ENCODE results near the gene CCDC106.

The CCDC106 gene

GRCh38 chr19:55681131-55682092, 33.4 kb downstream of the CCDC106 start:
- DNase-seq: no peak

DNA sequence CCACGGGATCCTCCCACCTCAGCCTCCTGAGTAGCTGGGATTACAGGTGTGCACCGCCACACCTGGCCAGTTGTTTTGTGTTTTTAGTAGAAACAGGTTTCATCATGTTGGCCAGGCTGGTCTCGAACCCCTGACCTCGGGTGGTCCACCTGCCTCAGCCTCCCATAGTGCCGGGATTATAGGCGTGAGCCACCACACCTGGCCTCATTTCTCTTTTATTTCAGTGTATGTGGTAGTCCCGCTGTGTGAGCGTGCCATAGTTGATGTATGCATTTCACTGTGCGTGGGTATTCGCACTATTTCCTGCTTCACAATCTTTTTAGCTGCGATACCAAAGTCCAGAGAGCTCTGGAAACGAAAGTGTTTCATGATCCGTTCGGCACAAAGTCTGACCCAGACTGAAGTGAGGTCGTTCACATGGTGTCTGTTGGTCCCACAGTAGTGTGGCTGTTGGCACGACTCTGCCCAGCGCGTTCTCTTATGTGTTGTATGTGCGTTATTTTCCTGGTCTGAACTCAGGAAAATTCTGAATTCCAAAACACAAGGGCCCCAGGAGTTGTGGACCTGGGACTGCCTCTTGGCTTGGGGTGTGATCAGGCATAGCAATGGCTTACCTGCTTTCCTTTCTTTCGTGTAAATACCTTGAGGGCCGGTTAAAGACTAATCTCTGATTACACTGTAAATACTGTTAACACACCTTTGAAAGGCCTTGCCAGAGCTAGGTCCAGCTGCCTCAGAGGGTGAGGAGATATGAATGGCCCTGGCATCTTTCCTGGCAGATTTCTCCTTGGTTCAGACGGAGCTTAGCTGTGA, 35.6 kb downstream of the CCDC106 start:
- DNase-seq: no peak

GRCh38 chr19:55684946-55685681, 37.1 kb downstream of the CCDC106 start:
- DNase-seq: no peak

DNA sequence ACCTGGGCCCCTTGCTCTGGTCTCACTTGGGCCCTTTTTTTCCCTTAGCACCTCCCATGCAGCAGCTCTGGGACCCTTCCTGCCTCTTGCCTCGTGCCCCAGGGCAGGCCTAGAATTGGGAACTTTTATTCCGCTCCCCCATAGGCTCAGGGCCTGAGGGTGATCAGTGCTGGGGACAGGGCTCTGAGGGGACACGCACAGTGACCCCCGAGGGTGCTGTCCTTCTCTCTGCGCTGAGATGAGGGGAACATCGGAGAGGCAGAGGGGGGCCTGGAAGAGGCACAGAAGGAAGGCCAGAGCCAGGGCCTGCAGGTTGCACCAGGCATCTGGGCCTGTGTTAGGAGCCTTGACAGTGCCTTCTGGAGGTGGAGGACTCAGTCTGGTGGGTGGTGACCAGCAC, 37.8 kb downstream of the CCDC106 start:
- DNase-seq: no peak

GRCh38 chr19:55686311-55687050, 38.5 kb downstream of the CCDC106 start:
- DNase-seq: no peak

- DNase-seq: no peak
These were observed 39.5 kb downstream of the CCDC106 start for GRCh38 chr19:55687281-55688201.

GRCh38 chr19:55688422-55689218, 40.6 kb downstream of the CCDC106 start:
- DNase-seq: peak in 2 of 56 donors; percentile 5 to 20

DNA sequence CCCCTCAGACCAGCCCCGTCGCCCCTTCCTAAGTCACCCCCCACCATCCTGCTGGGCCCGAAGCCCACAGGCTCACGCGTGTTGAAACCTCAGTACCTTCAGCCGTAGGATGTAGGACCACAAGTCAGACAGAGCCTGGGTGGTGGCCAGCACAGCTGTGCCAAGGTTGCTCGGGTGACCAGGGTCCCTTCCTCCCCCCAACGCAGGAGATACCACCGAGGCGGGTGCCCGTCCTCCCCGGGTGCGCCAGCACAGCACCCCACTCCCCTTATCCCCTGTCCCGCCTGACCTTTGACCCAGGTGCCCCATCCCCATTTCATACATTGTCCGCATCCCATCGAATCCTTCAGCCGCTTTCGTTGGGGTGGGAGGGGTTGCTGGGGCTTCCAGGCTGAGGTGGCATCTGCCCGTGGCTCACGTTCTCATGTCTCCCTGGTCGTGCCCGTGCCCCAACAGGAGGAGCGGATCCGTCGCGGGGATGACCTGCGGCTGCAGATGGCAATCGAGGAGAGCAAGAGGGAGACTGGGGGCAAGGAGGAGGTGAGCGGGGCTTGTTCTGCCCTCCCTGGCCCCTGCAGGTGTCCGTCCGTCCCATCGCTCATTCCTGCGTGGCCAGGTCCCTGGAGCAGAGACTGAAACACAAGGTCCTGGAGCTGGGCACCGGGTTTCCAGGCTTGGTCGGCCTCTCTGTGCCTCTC, 41.5 kb downstream of the CCDC106 start:
- no peak for DNase-seq

DNA sequence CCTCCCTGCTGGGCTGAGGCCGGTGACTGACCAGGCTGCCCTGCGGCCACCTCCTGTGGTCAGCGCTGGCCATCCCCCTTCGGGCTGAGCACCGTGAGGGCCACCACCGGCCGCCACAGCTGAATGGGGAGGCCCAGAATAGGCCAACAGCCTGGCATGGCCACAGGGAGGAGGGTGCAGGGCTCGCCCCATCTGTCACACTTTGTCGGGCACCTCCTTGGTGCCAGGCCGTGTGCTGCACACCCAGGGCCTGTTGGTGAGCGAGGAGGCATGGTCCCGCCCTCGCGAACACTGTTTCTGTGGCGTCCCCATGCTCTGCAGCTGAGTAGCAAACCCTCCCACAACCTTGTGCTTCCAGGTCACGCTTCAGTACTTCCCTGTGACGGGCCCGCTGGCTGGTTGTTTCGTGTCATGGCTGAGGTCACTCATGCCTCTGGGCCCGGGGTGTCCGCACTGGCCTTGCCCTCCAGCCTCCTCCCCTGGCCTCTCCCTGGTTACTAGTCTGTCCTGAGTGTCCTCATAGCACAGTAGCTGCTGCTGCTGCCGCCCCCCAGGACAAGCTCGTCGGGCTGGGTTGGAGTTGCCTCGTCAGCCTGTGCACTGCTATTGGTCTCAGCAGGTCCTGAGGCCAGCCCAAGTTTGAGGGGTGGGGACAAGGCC, 42.2 kb downstream of the CCDC106 start:
- no peak for DNase-seq

- DNase-seq: no peak
These were observed 42.9 kb downstream of the CCDC106 start for GRCh38 chr19:55690769-55691545.

DNA sequence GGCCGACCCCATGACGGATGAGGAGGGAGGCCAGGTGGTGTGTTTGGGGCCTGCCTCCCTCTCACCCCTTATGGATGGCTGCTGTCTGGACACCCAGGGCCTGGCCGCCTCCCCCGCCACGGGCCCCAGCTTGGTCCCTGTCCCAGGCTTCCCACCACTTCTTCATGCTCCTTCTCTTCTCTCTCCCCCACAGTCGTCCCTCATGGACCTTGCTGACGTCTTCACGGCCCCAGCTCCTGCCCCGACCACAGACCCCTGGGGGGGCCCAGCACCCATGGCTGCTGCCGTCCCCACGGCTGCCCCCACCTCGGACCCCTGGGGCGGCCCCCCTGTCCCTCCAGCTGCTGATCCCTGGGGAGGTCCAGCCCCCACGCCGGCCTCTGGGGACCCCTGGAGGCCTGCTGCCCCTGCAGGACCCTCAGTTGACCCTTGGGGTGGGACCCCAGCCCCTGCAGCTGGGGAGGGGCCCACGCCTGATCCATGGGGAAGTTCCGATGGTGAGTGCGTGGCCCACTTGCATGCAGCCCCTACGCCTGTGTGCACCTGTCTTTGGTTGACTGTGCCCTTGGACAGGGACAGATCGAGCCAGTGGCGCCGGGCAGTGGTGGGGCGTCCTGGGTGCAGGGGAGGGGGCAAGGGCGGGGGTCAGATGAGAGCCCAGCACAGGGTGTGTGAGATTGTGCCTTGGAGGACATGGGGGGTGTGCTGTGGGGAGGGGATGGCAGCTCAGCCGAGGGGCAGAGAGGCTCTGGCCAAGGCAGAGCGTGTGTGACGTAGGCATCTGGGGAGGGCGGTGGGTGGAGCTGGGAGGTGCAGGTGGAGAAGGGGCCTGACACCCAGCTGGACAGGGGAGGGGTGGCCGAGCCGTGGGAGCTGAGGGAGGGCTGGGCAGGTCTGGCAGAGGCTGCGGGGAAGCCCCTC, 43.8 kb downstream of the CCDC106 start:
- no peak for DNase-seq

- DNase-seq: no peak
These were observed 44.7 kb downstream of the CCDC106 start for GRCh38 chr19:55692681-55693081.

DNA sequence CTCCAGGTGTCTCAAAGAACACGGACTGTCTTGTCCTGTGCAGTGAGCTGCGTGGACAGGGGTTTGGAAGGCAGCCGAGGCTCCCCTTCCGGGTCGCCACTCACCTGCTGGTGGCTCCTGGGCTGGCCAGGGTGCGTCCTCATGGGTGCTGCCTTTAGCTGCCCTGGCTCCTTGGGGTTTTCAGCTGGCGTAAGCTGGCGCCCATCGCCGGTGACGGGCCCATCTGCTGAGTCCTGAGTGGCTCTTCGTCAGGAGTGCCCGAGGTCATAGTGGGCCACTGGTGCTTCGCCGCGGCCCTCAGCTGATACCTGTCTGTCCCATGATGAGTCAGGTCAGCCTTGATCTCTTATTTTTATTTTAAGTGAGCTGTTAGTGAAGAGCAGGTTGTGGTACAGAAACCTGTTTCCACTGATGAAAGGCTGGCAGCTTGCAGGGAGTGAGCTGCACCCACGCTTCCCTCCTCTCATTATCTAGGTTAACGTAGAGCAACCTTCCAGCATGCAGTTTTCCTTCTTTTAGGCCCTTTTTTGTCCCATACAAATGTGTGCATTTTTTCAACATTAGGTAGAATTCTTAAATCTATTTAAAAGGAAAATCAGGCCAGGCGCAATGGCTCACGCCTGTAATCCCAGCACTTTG, 45.4 kb downstream of the CCDC106 start:
- peak in 10 of 56 donors; percentile 3 to 44 (median 20) for DNase-seq

GRCh38 chr19:55694241-55694655, 46.2 kb downstream of the CCDC106 start:
- DNase-seq: no peak
